C4-2B (cell line): ENCODE data around the gene CDO1.
A peak's percentile ranks its signal among the peaks of the same experiment; 100 is the strongest.

Experiments used
- CTCF ChIP-seq: fragments of 450-650 bp; conservative IDR thresholded peaks from 2 replicates; pipeline ENCODE4 v1.5.1; 2017; ENCODE audit warnings: mild to moderate bottlenecking
- ZFX ChIP-seq: fragments of 450-650 bp; IDR thresholded peaks from 2 replicates; pipeline ENCODE4 v1.6.1; 2017

DNA sequence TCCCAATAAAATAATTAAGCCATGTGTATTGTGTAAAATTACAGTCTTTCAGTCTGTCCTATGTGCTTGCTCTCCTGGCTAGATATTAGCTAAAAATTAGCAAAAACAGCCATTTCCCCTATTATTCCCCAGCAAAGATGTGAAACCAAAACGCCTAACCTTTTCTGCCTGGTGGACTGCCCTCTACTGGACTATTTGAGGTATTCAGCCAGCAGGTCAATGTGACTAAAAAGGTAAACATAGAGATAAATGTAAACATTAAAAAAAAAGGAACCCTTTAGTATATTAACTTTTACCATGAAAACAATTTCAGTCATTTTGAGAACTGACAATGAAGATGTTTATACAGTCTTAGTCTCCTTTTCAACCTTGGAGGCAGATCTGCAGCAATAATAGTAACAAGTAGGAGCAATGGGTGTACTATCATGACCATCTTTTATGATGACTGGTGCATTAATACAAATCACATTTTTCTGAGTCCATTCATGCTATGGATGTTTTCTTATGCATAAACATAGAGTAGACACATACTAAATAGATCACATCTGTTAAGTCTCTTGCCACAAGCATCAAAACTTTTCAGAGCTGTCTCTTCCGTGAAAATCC is 14.8 kb upstream of the CDO1 start:
- TF ChIP-seq CTCF (peak; percentile 96), ZFX (no peak)
